Upper lobe of left lung (tissue), 6 donors: ENCODE results near the gene NCAPD3. TPM values are rescaled to one million over a fixed set of nuclear protein-coding genes. Genes with fewer than 3 reads are reported as not detected.

Experiments
- ATAC-seq, 2 donors: fragments of 200-7000 bp; cut with Tn5 transposase; one replicate each; pipeline ENCODE4 v1.9.1; 2022; ENCODE audit warnings: mild to moderate bottlenecking in 2 of 2, moderate library complexity in 2 of 2; ENCODE audit not compliant: low FRiP score in 2 of 2
- DNase-seq, 2 donors: peaks; one replicate each; pipeline ENCODE4 v3.0.0-alpha.2; 2019 to 2020
- H3K27ac ChIP-seq, 4 donors: fragments of 200-600 bp; sonication (generic); one replicate each; pipeline ENCODE4 v1.5.1; 2016 to 2019
- H3K27me3 ChIP-seq, 4 donors: fragments of 200-600 bp; sonication (generic); one replicate each; pipeline ENCODE4 v1.5.1; 2017 to 2019
- H3K36me3 ChIP-seq, 4 donors: fragments of 200-600 bp; sonication (generic); one replicate each; pipeline ENCODE4 v1.5.1; 2016 to 2019
- H3K4me1 ChIP-seq, 4 donors: fragments of 200-600 bp; sonication (generic); one replicate each; pipeline ENCODE4 v1.5.1; 2018 to 2019
- H3K4me3 ChIP-seq, 4 donors: fragments of 200-600 bp; sonication (generic); one replicate each; pipeline ENCODE4 v1.5.1; 2017 to 2019; ENCODE audit warnings: mild to moderate bottlenecking in 2 of 4, moderate library complexity in 1 of 4
- H3K9me3 ChIP-seq, 4 donors: fragments of 200-600 bp; sonication (generic); one replicate each; pipeline ENCODE4 v1.5.1; 2018 to 2019
- EP300 ChIP-seq, 4 donors: sonication (generic); formaldehyde crosslinking; IDR thresholded peaks; one replicate each; pipeline ENCODE4 v1.5.1; 2017; ENCODE audit warnings: antibody characterized with exemption in 4 of 4, control low read depth in 2 of 4
- POLR2A ChIP-seq, 4 donors: fragments of 450-650 bp; IDR thresholded peaks; one replicate each; pipeline ENCODE4 v1.5.1; 2016 to 2017; ENCODE audit warnings: antibody characterized with exemption in 4 of 4, mild to moderate bottlenecking in 2 of 4
- POLR2AphosphoS5 ChIP-seq, 2 donors: sonication (generic); formaldehyde crosslinking; IDR thresholded peaks; one replicate each; pipeline ENCODE4 v1.5.1; 2017; ENCODE audit warnings: antibody characterized with exemption in 2 of 2
- WGBS, 2 donors: methylation state at CpG; one replicate each; pipeline ENCODE4 v1.1.5; 2017 to 2018; 5-methylcytosine and 5-hydroxymethylcytosine counted together
- total RNA-seq, 6 donors: library from RNA; depleted of rRNA in 4 of 6; stranded (reverse); fragments of >200 nt in 4 of 6; gene quantifications; one replicate each; pipeline versions ENCODE4 v1.1.0 to v1.2.1, GENCODE V29; 2016 to 2021
- TF ChIP-seq, protein P1 (sequence below), 6 experiments: fragments of 450-650 bp in 4 of 6; fragments of 200-600 bp in 2 of 6; sonication (generic) in 2 of 6; IDR thresholded peaks; one replicate each; pipeline ENCODE4 v1.5.1; 2016 to 2019; ENCODE audit warnings: antibody characterized with exemption in 6 of 6
- donor health status: DM: no; HTN: no; CAD: no; lungs with moderate emphysema.
- donor health status: DM: no; HTN: yes; CAD: no; lungs with severe emphysema.

NCAPD3 gene
- total RNA-seq, 6 donors from 2014 or later, result 9.9 to 32.5 (median 15.8) TPM

DNA sequence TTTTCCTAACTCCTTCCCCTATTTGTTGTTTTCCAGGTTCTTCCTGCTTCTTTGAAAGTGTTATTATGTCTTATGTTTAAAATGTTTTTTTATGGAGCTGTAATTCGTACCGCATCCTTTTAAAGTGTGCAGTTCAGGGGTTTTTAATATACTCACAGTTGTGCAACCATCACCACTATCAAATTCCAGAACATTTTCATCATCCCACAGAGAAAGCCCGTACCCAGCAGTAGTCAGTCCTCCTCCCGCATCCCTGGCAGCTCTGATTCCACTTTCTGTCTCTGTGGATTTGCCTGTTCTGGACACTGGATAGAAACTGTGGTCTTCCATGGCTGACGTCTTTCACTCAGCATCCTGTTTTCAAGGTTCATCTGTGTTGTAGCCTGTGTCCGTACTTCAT is 81.2 kb downstream of the NCAPD3 start:
- DNase-seq (no peak), ATAC-seq (peak in 1 of 2 donors; percentile 45)
- H3K36me3 ChIP-seq, result peaks cover 0 to 28% (median 1%) of the 10 kb centered on the region in 4 donors
- H3K4me3 ChIP-seq, result no peak overlapping the region
- no peaks in the 10 kb centered on the region for H3K27me3 ChIP-seq
- 84 to 96% methylated on average over 6 of the region's 6 CpGs for WGBS, 2 donors
- H3K27ac ChIP-seq, result no peak overlapping the region
- no peak for TF ChIP-seq POLR2A (IDR thresholded peaks at IDR 0.05)
- no peak for TF ChIP-seq EP300 (IDR thresholded peaks at IDR 0.05)
- no peak for TF ChIP-seq POLR2AphosphoS5 (IDR thresholded peaks at IDR 0.05)
- TF ChIP-seq, protein P1, sequence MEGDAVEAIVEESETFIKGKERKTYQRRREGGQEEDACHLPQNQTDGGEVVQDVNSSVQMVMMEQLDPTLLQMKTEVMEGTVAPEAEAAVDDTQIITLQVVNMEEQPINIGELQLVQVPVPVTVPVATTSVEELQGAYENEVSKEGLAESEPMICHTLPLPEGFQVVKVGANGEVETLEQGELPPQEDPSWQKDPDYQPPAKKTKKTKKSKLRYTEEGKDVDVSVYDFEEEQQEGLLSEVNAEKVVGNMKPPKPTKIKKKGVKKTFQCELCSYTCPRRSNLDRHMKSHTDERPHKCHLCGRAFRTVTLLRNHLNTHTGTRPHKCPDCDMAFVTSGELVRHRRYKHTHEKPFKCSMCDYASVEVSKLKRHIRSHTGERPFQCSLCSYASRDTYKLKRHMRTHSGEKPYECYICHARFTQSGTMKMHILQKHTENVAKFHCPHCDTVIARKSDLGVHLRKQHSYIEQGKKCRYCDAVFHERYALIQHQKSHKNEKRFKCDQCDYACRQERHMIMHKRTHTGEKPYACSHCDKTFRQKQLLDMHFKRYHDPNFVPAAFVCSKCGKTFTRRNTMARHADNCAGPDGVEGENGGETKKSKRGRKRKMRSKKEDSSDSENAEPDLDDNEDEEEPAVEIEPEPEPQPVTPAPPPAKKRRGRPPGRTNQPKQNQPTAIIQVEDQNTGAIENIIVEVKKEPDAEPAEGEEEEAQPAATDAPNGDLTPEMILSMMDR (IDR thresholded peaks at IDR 0.05), result no peak
- peaks cover 0 to 6% (median 5%) of the 10 kb centered on the region in 4 donors for H3K4me1 ChIP-seq
- H3K9me3 ChIP-seq, result no peaks in the 10 kb centered on the region

DNA sequence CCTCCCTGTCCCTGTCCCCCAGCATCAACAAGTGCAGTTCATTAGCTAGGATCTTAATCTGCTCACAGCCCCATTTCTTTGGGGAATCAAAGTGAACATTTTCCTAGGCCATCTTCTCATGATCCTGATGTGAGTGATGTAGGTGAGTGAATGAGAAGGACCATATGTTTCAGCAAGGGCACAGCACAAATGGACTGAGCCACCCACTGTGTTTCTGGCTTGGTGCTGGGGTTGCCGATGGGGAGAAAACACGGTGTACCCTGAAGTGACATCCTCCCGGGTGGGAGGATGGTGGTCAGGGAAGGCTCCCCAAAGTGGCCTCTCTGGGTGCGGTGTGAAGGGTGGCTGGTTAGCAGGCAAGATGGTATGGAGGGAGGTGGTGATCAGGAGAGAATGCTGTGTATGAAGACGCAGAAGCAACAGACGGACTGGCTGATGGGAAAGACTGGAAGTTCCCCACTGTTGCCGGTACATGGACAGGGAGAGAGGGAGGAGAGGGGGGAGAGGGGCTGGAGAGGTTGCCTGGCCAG is 82.7 kb downstream of the NCAPD3 start:
- DNase-seq (no peak), ATAC-seq (peak in 1 of 2 donors; percentile 15)
- 87 to 92% methylated on average over 7 of the region's 7 CpGs for WGBS, 2 donors
- Histone ChIP-seq H3K4me1 (peaks cover 0 to 6% (median 5%) of the 10 kb centered on the region in 4 donors), H3K27ac (no peak overlapping the region), H3K9me3 (no peaks in the 10 kb centered on the region), H3K4me3 (no peak overlapping the region), H3K36me3 (peaks cover 0 to 19% (median 1%) of the 10 kb centered on the region in 4 donors), H3K27me3 (no peaks in the 10 kb centered on the region)
- TF ChIP-seq POLR2A (IDR thresholded peaks at IDR 0.05), result no peak
- no peak for TF ChIP-seq POLR2AphosphoS5 (IDR thresholded peaks at IDR 0.05)
- TF ChIP-seq, protein P1 (IDR thresholded peaks at IDR 0.05), result no peak

DNA sequence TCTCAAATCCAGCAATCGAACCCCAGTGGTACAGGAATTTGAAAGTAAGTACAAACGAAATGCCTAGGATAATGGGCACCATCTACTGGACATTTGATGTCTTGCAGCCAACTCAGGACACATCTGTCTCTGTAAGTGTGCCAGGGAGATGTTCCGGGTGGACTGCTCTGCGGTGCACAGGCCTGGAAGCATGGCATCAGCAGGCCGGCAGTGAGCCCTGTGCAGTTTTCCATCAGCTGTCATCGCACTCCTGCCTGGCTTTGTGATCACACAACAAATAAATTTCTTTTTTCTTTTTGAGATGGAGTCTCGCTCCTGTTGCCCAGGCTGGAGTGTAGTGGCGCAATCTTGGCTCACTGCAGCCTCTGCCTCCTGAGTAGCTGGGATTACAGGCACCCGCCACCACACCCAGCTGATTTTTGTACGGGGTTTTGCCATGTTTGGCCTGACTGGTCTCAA is 83.9 kb downstream of the NCAPD3 start:
- Histone ChIP-seq H3K9me3 (no peaks in the 10 kb centered on the region), H3K27ac (peak overlapping the region in 2 of 4 donors; percentile 23 to 54), H3K27me3 (no peaks in the 10 kb centered on the region), H3K36me3 (peaks cover 0 to 9% (median 0%) of the 10 kb centered on the region in 4 donors), H3K4me1 (peaks cover 0 to 6% (median 5%) of the 10 kb centered on the region in 4 donors), H3K4me3 (no peak overlapping the region)
- WGBS, 2 donors, result 50 to 53% methylated on average over 10 of the region's 10 CpGs
- DNase-seq (peak in 1 of 2 donors; percentile 25), ATAC-seq (peak; percentile 81 to 89)
- TF ChIP-seq EP300 (IDR thresholded peaks at IDR 0.05) (no peak), POLR2AphosphoS5 (IDR thresholded peaks at IDR 0.05) (no peak), POLR2A (IDR thresholded peaks at IDR 0.05) (no peak)
- TF ChIP-seq, protein P1 (IDR thresholded peaks at IDR 0.05), result peak; percentile 66 to 85 (median 76)

DNA sequence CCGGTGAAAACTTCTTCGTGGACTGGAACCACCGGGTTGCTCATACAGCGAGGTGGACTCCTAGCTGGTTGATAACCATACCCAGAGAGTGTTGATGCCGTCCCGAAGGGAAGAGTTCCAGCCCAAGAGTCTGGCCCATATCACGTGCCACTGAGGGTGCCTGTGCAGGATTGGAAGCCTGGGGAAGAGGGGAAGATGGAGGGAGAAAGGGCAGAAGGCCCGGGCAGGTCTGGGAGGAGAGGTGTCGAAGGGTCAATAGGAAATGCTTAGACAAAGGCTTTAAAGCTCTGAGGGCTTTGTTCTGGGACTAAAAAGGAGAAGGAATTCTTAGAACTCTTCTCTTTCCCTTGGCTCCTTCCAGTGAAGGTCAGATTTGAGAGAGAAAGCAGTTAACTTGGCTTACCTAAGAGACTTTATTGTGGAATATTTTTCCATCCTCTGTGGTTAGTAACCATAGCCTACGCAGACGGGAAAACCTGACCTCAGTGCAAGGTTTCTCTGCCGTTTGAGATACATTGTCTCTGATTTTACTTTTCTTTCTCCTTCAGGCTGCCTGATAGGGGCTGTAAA is 84.4 kb downstream of the NCAPD3 start:
- WGBS, 2 donors, result 67 to 70% methylated on average over 12 of the region's 12 CpGs
- Histone ChIP-seq H3K9me3 (no peaks in the 10 kb centered on the region), H3K36me3 (peaks cover 0 to 9% (median 0%) of the 10 kb centered on the region in 4 donors), H3K27me3 (no peaks in the 10 kb centered on the region), H3K4me1 (peaks cover 0 to 6% (median 5%) of the 10 kb centered on the region in 4 donors), H3K27ac (peak overlapping the region in 2 of 4 donors; percentile 23 to 54), H3K4me3 (no peak overlapping the region)
- DNase-seq (no peak), ATAC-seq (no peak)
- TF ChIP-seq POLR2A (IDR thresholded peaks at IDR 0.05) (no peak), EP300 (IDR thresholded peaks at IDR 0.05) (no peak), POLR2AphosphoS5 (IDR thresholded peaks at IDR 0.05) (no peak)
- TF ChIP-seq, protein P1 (IDR thresholded peaks at IDR 0.05), result no peak
